ENCODE results near the gene RANBP10.
A peak's percentile ranks its signal among the peaks of the same experiment; 100 is the strongest.

RANBP10 gene

GRCh38 chr16:67723151-67723910 is 83.0 kb downstream of the RANBP10 start:
- peak; percentile 79 for DNase-seq (ENCODE audit: low spot score)
- TF ChIP-seq, protein P1, sequence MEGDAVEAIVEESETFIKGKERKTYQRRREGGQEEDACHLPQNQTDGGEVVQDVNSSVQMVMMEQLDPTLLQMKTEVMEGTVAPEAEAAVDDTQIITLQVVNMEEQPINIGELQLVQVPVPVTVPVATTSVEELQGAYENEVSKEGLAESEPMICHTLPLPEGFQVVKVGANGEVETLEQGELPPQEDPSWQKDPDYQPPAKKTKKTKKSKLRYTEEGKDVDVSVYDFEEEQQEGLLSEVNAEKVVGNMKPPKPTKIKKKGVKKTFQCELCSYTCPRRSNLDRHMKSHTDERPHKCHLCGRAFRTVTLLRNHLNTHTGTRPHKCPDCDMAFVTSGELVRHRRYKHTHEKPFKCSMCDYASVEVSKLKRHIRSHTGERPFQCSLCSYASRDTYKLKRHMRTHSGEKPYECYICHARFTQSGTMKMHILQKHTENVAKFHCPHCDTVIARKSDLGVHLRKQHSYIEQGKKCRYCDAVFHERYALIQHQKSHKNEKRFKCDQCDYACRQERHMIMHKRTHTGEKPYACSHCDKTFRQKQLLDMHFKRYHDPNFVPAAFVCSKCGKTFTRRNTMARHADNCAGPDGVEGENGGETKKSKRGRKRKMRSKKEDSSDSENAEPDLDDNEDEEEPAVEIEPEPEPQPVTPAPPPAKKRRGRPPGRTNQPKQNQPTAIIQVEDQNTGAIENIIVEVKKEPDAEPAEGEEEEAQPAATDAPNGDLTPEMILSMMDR (IDR thresholded peaks at IDR 0.05; ENCODE audit: poor library complexity, severe bottlenecking): no peak
- H3K36me3 ChIP-seq (ENCODE audit: low read depth): peaks cover 8% of the 10 kb centered on the region
- H3K27me3 ChIP-seq (ENCODE audit: insufficient read depth, poor library complexity, severe bottlenecking): no peaks in the 10 kb centered on the region
- no peaks in the 10 kb centered on the region for H3K9me3 ChIP-seq (ENCODE audit: severe bottlenecking)
- ATAC-seq (ENCODE audit: low read depth): peak; percentile 63
- H3K4me3 ChIP-seq (ENCODE audit: severe bottlenecking): no peak overlapping the region
- H3K4me1 ChIP-seq (ENCODE audit: insufficient read depth, poor library complexity, severe bottlenecking): peaks cover 5% of the 10 kb centered on the region
- peak overlapping the region; percentile 18 for H3K27ac ChIP-seq (ENCODE audit: poor library complexity, severe bottlenecking)

DNA sequence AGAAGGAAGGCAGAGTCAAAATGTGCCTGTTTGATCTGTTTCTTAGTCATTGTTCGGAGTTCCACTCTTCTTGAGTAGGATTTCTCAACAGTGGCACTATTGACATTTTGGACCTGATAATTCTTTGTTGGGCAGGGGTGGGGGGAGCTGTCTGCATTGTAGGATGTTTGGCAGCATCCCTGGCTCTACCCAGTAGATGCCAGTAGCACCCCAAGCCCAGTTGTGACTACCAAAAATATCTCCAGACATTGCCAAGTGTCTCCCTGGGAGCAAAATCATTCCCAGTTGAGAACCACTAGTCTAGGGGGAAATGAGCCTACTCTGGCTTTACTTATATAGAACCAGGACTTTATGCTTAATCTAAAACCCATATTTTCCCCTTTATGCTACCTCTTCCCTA is 86.1 kb downstream of the RANBP10 start:
- Histone ChIP-seq H3K27me3 (ENCODE audit: insufficient read depth, poor library complexity, severe bottlenecking) (no peaks in the 10 kb centered on the region), H3K9me3 (ENCODE audit: severe bottlenecking) (no peaks in the 10 kb centered on the region), H3K27ac (ENCODE audit: poor library complexity, severe bottlenecking) (peak overlapping the region; percentile 43), H3K4me1 (ENCODE audit: insufficient read depth, poor library complexity, severe bottlenecking) (peaks cover 5% of the 10 kb centered on the region), H3K36me3 (ENCODE audit: low read depth) (peaks cover 4% of the 10 kb centered on the region; the same call in 1 of the 2 replicates), H3K4me3 (ENCODE audit: severe bottlenecking) (no peak overlapping the region)
- peak; percentile 9; the same call in 2 of the 3 replicates for ATAC-seq (ENCODE audit: low read depth)
- no peak for DNase-seq (ENCODE audit: low spot score)
- TF ChIP-seq, protein P1 (IDR thresholded peaks at IDR 0.05; ENCODE audit: poor library complexity, severe bottlenecking): no peak

- peak; percentile 40 for ATAC-seq (ENCODE audit: low read depth)
- H3K36me3 ChIP-seq (ENCODE audit: low read depth): peaks cover 4% of the 10 kb centered on the region; the same call in 1 of the 2 replicates
- TF ChIP-seq, protein P1 (IDR thresholded peaks at IDR 0.05; ENCODE audit: poor library complexity, severe bottlenecking): no peak
- no peaks in the 10 kb centered on the region for H3K9me3 ChIP-seq (ENCODE audit: severe bottlenecking)
- H3K4me3 ChIP-seq (ENCODE audit: severe bottlenecking): peak overlapping the region; percentile 76
- DNase-seq (ENCODE audit: low spot score): no peak
- H3K27ac ChIP-seq (ENCODE audit: poor library complexity, severe bottlenecking): peak overlapping the region; percentile 43
- no peaks in the 10 kb centered on the region for H3K27me3 ChIP-seq (ENCODE audit: insufficient read depth, poor library complexity, severe bottlenecking)
- H3K4me1 ChIP-seq (ENCODE audit: insufficient read depth, poor library complexity, severe bottlenecking): peaks cover 5% of the 10 kb centered on the region
Observed at GRCh38 chr16:67719778-67720144, 86.6 kb downstream of the RANBP10 start.

DNA sequence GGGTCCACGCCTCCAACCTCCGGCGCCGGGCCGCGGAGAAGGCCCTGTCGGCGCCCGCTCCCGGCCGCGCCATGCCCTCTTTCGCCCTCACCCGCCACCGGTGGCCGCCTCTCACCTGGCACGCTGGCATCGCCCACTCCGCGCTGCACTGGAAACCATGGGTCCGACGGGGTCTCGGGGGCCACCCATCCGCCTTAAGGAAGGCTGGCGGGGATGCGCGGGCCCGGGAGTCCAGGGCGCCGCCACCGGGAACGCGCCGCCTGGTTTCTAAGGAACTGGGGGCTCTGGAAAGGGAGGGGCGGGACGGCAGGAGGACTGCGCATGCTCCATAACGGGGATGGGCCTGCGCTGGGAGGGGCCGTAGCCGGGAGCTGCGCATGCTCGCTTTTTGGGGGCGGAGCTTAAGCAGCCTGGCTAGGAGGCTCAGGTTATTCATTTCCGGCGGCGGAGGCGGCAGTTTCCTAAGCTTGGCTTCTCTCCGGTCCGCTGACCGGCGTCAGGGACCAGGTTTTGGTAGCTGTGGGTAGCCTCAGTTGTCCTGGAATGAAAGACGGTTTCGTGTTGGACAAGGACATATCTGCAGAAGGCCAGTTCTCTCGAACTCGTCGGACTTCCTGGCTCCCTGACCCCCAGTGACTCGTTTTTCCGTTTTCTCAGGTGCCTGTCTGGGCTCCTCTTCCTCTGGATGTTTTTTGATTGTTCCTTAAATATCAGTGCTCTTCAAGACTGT is 87.1 kb downstream of the RANBP10 start, which contains the start of gene GFOD2:
Gene GFOD2 (minus strand): TSS at position 269 of the 730 bp plus-strand sequence. CDS start 33,601 bp downstream, outside the sequence.
- Histone ChIP-seq H3K27me3 (ENCODE audit: insufficient read depth, poor library complexity, severe bottlenecking) (no peaks in the 10 kb centered on the region), H3K9me3 (ENCODE audit: severe bottlenecking) (no peaks in the 10 kb centered on the region), H3K4me3 (ENCODE audit: severe bottlenecking) (peak within 1 kb of the TSS; percentile 76), H3K27ac (ENCODE audit: poor library complexity, severe bottlenecking) (peak within 1 kb of the TSS; percentile 43), H3K36me3 (ENCODE audit: low read depth) (peaks cover 4% of the 10 kb centered on the region; the same call in 1 of the 2 replicates), H3K4me1 (ENCODE audit: insufficient read depth, poor library complexity, severe bottlenecking) (peaks cover 5% of the 10 kb centered on the region)
- TF ChIP-seq, protein P1 (IDR thresholded peaks at IDR 0.05; ENCODE audit: poor library complexity, severe bottlenecking): no peak
- DNase-seq (ENCODE audit: low spot score): peak; percentile 92
- ATAC-seq (ENCODE audit: low read depth): peak; percentile 70
